Measurements from ENCODE around the gene NRSN2. TPM values are rescaled to one million over a fixed set of nuclear protein-coding genes. Genes with fewer than 3 reads are reported as not detected.

Gene NRSN2
- total and polyA plus RNA-seq, 7 donors: 1.6 to 5.0 (median 3.4) TPM

- Histone ChIP-seq H3K36me3 (ENCODE audit: insufficient read depth in 1 of 2, low read depth in 1 of 2) (no peaks in the 10 kb centered on the region), H3K4me1 (peaks cover 8% of the 10 kb centered on the region), H3K9me3 (no peaks in the 10 kb centered on the region), H3K27ac (no peak overlapping the region), H3K4me3 (no peak overlapping the region), H3K27me3 (ENCODE audit: insufficient read depth in 3 of 3, low read length in 2 of 3) (no peaks in the 10 kb centered on the region)
- no peak for DNase-seq
- ATAC-seq: no peak
- TF ChIP-seq, protein P1, sequence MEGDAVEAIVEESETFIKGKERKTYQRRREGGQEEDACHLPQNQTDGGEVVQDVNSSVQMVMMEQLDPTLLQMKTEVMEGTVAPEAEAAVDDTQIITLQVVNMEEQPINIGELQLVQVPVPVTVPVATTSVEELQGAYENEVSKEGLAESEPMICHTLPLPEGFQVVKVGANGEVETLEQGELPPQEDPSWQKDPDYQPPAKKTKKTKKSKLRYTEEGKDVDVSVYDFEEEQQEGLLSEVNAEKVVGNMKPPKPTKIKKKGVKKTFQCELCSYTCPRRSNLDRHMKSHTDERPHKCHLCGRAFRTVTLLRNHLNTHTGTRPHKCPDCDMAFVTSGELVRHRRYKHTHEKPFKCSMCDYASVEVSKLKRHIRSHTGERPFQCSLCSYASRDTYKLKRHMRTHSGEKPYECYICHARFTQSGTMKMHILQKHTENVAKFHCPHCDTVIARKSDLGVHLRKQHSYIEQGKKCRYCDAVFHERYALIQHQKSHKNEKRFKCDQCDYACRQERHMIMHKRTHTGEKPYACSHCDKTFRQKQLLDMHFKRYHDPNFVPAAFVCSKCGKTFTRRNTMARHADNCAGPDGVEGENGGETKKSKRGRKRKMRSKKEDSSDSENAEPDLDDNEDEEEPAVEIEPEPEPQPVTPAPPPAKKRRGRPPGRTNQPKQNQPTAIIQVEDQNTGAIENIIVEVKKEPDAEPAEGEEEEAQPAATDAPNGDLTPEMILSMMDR (IDR thresholded peaks at IDR 0.05): no peak
- intact Hi-C loops (cut with DNase I): loop anchor here in 1 of 2 donors (10.0 kb wide), 2 partner anchors 71 to 141 kb away; partner anchors contain the start of gene CSNK2A1
- 96 to 99% (median 98%) methylated on average over 3 of the region's 3 CpGs for WGBS, 3 donors
Measured at GRCh38 chr20:403582-403957, 56.7 kb downstream of the NRSN2 start.

DNA sequence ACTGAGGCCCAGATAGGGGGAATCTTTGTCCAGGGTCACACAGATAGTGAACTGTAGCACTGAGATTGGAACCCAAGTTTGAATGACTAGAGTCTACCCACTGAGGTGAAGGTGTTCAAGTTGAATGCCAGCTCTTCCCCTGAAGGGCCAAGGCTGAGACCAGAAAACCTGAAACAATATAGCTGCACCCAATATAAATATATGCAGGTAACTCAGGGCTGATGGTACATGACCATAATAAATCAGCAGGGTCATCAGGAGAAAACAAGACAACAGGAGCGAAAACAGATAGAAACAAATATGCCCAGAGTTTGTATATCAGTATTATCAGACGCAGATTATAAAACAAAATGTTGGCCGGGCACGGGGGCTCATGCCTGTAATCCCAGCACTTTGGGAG lies 57.2 kb downstream of the NRSN2 start:
- Histone ChIP-seq H3K4me1 (peaks cover 12% of the 10 kb centered on the region), H3K27ac (no peak overlapping the region), H3K4me3 (no peak overlapping the region), H3K27me3 (ENCODE audit: insufficient read depth in 3 of 3, low read length in 2 of 3) (no peaks in the 10 kb centered on the region), H3K36me3 (ENCODE audit: insufficient read depth in 1 of 2, low read depth in 1 of 2) (no peaks in the 10 kb centered on the region), H3K9me3 (no peaks in the 10 kb centered on the region)
- 83 to 95% (median 93%) methylated on average over 4 of the region's 4 CpGs for WGBS, 3 donors
- TF ChIP-seq, protein P1 (IDR thresholded peaks at IDR 0.05): no peak
- intact Hi-C loops (cut with DNase I): loop anchor here in 1 of 2 donors (10.0 kb wide), 2 partner anchors 71 to 141 kb away; partner anchors contain the start of gene CSNK2A1
- ATAC-seq (no peak), DNase-seq (no peak)

Other genes starting within 250 kb of the NRSN2 start
- not detected for gene DEFB126, start 204.5 kb upstream of the NRSN2 start, total RNA-seq
- not detected for gene DEFB126, start 204.5 kb upstream of the NRSN2 start, polyA plus RNA-seq
- not detected for gene DEFB127, start 189.7 kb upstream of the NRSN2 start, total RNA-seq
- gene DEFB127, start 189.7 kb upstream of the NRSN2 start, polyA plus RNA-seq: not detected
- not detected for gene DEFB128, start 157.4 kb upstream of the NRSN2 start, total RNA-seq
- not detected for gene DEFB128, start 157.4 kb upstream of the NRSN2 start, polyA plus RNA-seq
- not detected for gene DEFB129, start 119.9 kb upstream of the NRSN2 start, total RNA-seq
- not detected for gene DEFB129, start 119.9 kb upstream of the NRSN2 start, polyA plus RNA-seq
- not detected for gene DEFB132, start 89.4 kb upstream of the NRSN2 start, total RNA-seq
- not detected for gene DEFB132, start 89.4 kb upstream of the NRSN2 start, polyA plus RNA-seq
- gene C20orf96, start 56.4 kb upstream of the NRSN2 start, total RNA-seq: 1 to 10 TPM; 1.0 to 2.1 (median 1.5) TPM
- gene C20orf96, start 56.4 kb upstream of the NRSN2 start, polyA plus RNA-seq: 1 to 10 TPM; 1.3 to 2.1 (median 1.9) TPM
- 10 to 100 TPM in 1 of 4 donors, 1 to 10 TPM in 3; 9.3 to 10.2 (median 9.5) TPM for gene ZCCHC3, start 49.5 kb upstream of the NRSN2 start, total RNA-seq
- 1 to 10 TPM; 6.8 to 8.4 (median 7.9) TPM for gene ZCCHC3, start 49.5 kb upstream of the NRSN2 start, polyA plus RNA-seq
- 1 to 10 TPM; 1.2 to 5.7 (median 5.2) TPM for gene SOX12, start 21.6 kb upstream of the NRSN2 start, total RNA-seq
- gene SOX12, start 21.6 kb upstream of the NRSN2 start, polyA plus RNA-seq: 1 to 10 TPM; 1.9 to 3.6 (median 2.3) TPM
- gene TRIB3, start 33.6 kb downstream of the NRSN2 start, total RNA-seq: 1 to 10 TPM in 3 of 4 donors, under 1 TPM in 1; 0.78 to 7.7 (median 2.5) TPM
- 10 to 100 TPM in 1 of 3 donors, 1 to 10 TPM in 1, under 1 TPM in 1; 0.74 to 16.3 (median 2.1) TPM for gene TRIB3, start 33.6 kb downstream of the NRSN2 start, polyA plus RNA-seq
- gene RBCK1, start 61.2 kb downstream of the NRSN2 start, total RNA-seq: 10 to 100 TPM; 34.1 to 50.5 (median 40.7) TPM
- 10 to 100 TPM; 35.8 to 52.5 (median 46.0) TPM for gene RBCK1, start 61.2 kb downstream of the NRSN2 start, polyA plus RNA-seq
- 10 to 100 TPM; 23.9 to 31.4 (median 29.3) TPM for gene TBC1D20, start 115.4 kb downstream of the NRSN2 start, total RNA-seq
- gene TBC1D20, start 115.4 kb downstream of the NRSN2 start, polyA plus RNA-seq: 10 to 100 TPM; 16.6 to 29.2 (median 21.1) TPM
- gene CSNK2A1, start 196.7 kb downstream of the NRSN2 start, total RNA-seq: 100 to 1,000 TPM; 118 to 180 (median 140) TPM
- 100 to 1,000 TPM in 1 of 3 donors, 10 to 100 TPM in 2; 43.9 to 122 (median 87.9) TPM for gene CSNK2A1, start 196.7 kb downstream of the NRSN2 start, polyA plus RNA-seq

Data from psoas muscle (tissue), 8 donors.